Activated T-helper 1 cell treated with anti-CD3 and anti-CD28 coated beads, Interleukin-12 subunit alpha, Interleukin-12 subunit beta, Interleukin-2, Interleukin-4 antibody, amounts not matched to agents 30 ng/mL and 10 ng/mL and 1 ng/mL, durations not matched to agents 14 hours and 24 hours and 36 hours (primary cell): Measurements from ENCODE around the gene DOCK1. TPM values are rescaled to one million over a fixed set of nuclear protein-coding genes. Genes with fewer than 3 reads are reported as not detected.
A peak's percentile ranks its signal among the peaks of the same experiment; 100 is the strongest.

Experiments used
- DNase-seq: peaks from one replicate; pipeline ENCODE4 v3.0.0; 2021; ENCODE audit warnings: low spot score
- H3K27ac Mint-ChIP-seq: one replicate; pipeline ENCODE4 v1.8.0; 2021; ENCODE audit warnings: mild to moderate bottlenecking, mixed read lengths
- H3K27me3 Mint-ChIP-seq: one replicate; pipeline ENCODE4 v1.8.0; 2022; ENCODE audit warnings: mild to moderate bottlenecking, moderate library complexity, mixed read lengths; ENCODE audit not compliant: insufficient read depth
- H3K36me3 Mint-ChIP-seq: one replicate; pipeline ENCODE4 v1.8.0; 2021; ENCODE audit warnings: low read depth, mixed read lengths
- H3K4me1 Mint-ChIP-seq: one replicate; pipeline ENCODE4 v1.8.0; 2021; ENCODE audit warnings: low read depth, mixed read lengths
- H3K4me3 Mint-ChIP-seq: one replicate; pipeline ENCODE4 v1.8.0; 2021; ENCODE audit warnings: mild to moderate bottlenecking, moderate library complexity, mixed read lengths
- H3K9me3 Mint-ChIP-seq: one replicate; pipeline ENCODE4 v1.8.0; 2021; ENCODE audit warnings: mixed read lengths
- intact Hi-C: fragments of 100-400 bp; cut with micrococcal nuclease; formaldehyde crosslinking; loops from one replicate; pipeline ENCODE4 v1.15.1; 2024
- total RNA-seq: library from RNA; stranded (reverse); gene quantifications from 2 replicates; pipeline ENCODE4 v1.2.3, GENCODE V29; 2022

DOCK1 gene
- total RNA-seq, 1 donor from 2014 or later: 0.75 TPM

GRCh38 chr10:127322286-127322685, 417.1 kb downstream of the DOCK1 start:
- no peak overlapping the region for H3K4me3 Mint-ChIP-seq
- no peaks in the 10 kb centered on the region for H3K36me3 Mint-ChIP-seq
- no peak overlapping the region for H3K27ac Mint-ChIP-seq
- DNase-seq: no peak
- intact Hi-C loops: no loop called here
- H3K9me3 Mint-ChIP-seq: no peaks in the 10 kb centered on the region
- no peaks in the 10 kb centered on the region for H3K4me1 Mint-ChIP-seq
- peaks cover 11% of the 10 kb centered on the region for H3K27me3 Mint-ChIP-seq

- no peaks in the 10 kb centered on the region for H3K4me1 Mint-ChIP-seq
- no peak overlapping the region for H3K27ac Mint-ChIP-seq
- no peak for DNase-seq
- intact Hi-C loops: no loop called here
- no peaks in the 10 kb centered on the region for H3K36me3 Mint-ChIP-seq
- no peaks in the 10 kb centered on the region for H3K9me3 Mint-ChIP-seq
- no peak overlapping the region for H3K4me3 Mint-ChIP-seq
- peaks cover 9% of the 10 kb centered on the region for H3K27me3 Mint-ChIP-seq
Measured at GRCh38 chr10:127325506-127325905, 420.3 kb downstream of the DOCK1 start.

GRCh38 chr10:127326883-127327282, 421.7 kb downstream of the DOCK1 start:
- no peak overlapping the region for H3K27ac Mint-ChIP-seq
- peaks cover 9% of the 10 kb centered on the region for H3K27me3 Mint-ChIP-seq
- H3K4me1 Mint-ChIP-seq: no peaks in the 10 kb centered on the region
- no peak for DNase-seq
- no peak overlapping the region for H3K4me3 Mint-ChIP-seq
- intact Hi-C loops: no loop called here
- no peaks in the 10 kb centered on the region for H3K9me3 Mint-ChIP-seq
- no peaks in the 10 kb centered on the region for H3K36me3 Mint-ChIP-seq

GRCh38 chr10:127331696-127332095, 426.5 kb downstream of the DOCK1 start:
- no peak for DNase-seq
- Mint-ChIP-seq H3K36me3 (no peaks in the 10 kb centered on the region), H3K4me3 (no peak overlapping the region), H3K9me3 (no peaks in the 10 kb centered on the region), H3K27ac (no peak overlapping the region), H3K4me1 (no peaks in the 10 kb centered on the region), H3K27me3 (peaks cover 13% of the 10 kb centered on the region)
- intact Hi-C loops: no loop called here

- H3K36me3 Mint-ChIP-seq: no peaks in the 10 kb centered on the region
- H3K9me3 Mint-ChIP-seq: no peaks in the 10 kb centered on the region
- no peak overlapping the region for H3K4me3 Mint-ChIP-seq
- no peak for DNase-seq
- intact Hi-C loops: no loop called here
- H3K27ac Mint-ChIP-seq: no peak overlapping the region
- H3K27me3 Mint-ChIP-seq: peaks cover 13% of the 10 kb centered on the region
- no peaks in the 10 kb centered on the region for H3K4me1 Mint-ChIP-seq
Measured at GRCh38 chr10:127332631-127333030, 427.4 kb downstream of the DOCK1 start.

- no peaks in the 10 kb centered on the region for H3K4me1 Mint-ChIP-seq
- no peaks in the 10 kb centered on the region for H3K9me3 Mint-ChIP-seq
- intact Hi-C loops: no loop called here
- no peaks in the 10 kb centered on the region for H3K36me3 Mint-ChIP-seq
- no peak for DNase-seq
- no peak overlapping the region for H3K27ac Mint-ChIP-seq
- peaks cover 16% of the 10 kb centered on the region for H3K27me3 Mint-ChIP-seq
- H3K4me3 Mint-ChIP-seq: no peak overlapping the region
Measured at GRCh38 chr10:127337801-127338200, 432.6 kb downstream of the DOCK1 start.

GRCh38 chr10:127338399-127339110, 433.3 kb downstream of the DOCK1 start:
- no peak for DNase-seq
- Mint-ChIP-seq H3K4me1 (no peaks in the 10 kb centered on the region), H3K27me3 (peaks cover 14% of the 10 kb centered on the region), H3K36me3 (no peaks in the 10 kb centered on the region), H3K9me3 (no peaks in the 10 kb centered on the region), H3K4me3 (no peak overlapping the region), H3K27ac (no peak overlapping the region)
- intact Hi-C loops: no loop called here

- no peaks in the 10 kb centered on the region for H3K9me3 Mint-ChIP-seq
Measured at GRCh38 chr10:127343821-127344220, 438.6 kb downstream of the DOCK1 start.

GRCh38 chr10:127344346-127344745, 439.1 kb downstream of the DOCK1 start:
- Mint-ChIP-seq H3K4me3 (no peak overlapping the region), H3K4me1 (peaks cover 7% of the 10 kb centered on the region), H3K9me3 (no peaks in the 10 kb centered on the region), H3K36me3 (no peaks in the 10 kb centered on the region), H3K27ac (no peak overlapping the region), H3K27me3 (peaks cover 4% of the 10 kb centered on the region)
- DNase-seq: no peak
- intact Hi-C loops: loop anchor here (10.0 kb wide), 1 partner anchor 100 kb away; no protein-coding TSS in a partner anchor

More at GRCh38 chr10:127343821-127344220, 438.6 kb downstream of the DOCK1 start:
- Mint-ChIP-seq H3K27me3 (peaks cover 4% of the 10 kb centered on the region), H3K4me3 (no peak overlapping the region), H3K4me1 (peaks cover 7% of the 10 kb centered on the region), H3K27ac (no peak overlapping the region), H3K36me3 (no peaks in the 10 kb centered on the region)
- DNase-seq: no peak
- intact Hi-C loops: loop anchor here (10.0 kb wide), 1 partner anchor 99 kb away; no protein-coding TSS in a partner anchor

- Mint-ChIP-seq H3K4me3 (no peak overlapping the region), H3K36me3 (no peaks in the 10 kb centered on the region), H3K9me3 (no peaks in the 10 kb centered on the region), H3K27me3 (peaks cover 4% of the 10 kb centered on the region), H3K27ac (no peak overlapping the region), H3K4me1 (peaks cover 7% of the 10 kb centered on the region)
- DNase-seq: no peak
- intact Hi-C loops: loop anchor here (5.0 to 10.0 kb wide), 2 partner anchors 101 to 647 kb away; no protein-coding TSS in a partner anchor
Measured at GRCh38 chr10:127345231-127345965, 440.2 kb downstream of the DOCK1 start.

GRCh38 chr10:127346604-127347003, 441.4 kb downstream of the DOCK1 start:
- peak; percentile 1 for DNase-seq
- Mint-ChIP-seq H3K27me3 (peaks cover 4% of the 10 kb centered on the region), H3K4me1 (peaks cover 7% of the 10 kb centered on the region), H3K27ac (no peak overlapping the region), H3K9me3 (no peaks in the 10 kb centered on the region), H3K4me3 (no peak overlapping the region), H3K36me3 (no peaks in the 10 kb centered on the region)
- intact Hi-C loops: loop anchor here (5.0 to 10.0 kb wide), 2 partner anchors 102 to 646 kb away; no protein-coding TSS in a partner anchor

- H3K27ac Mint-ChIP-seq: no peak overlapping the region
- H3K4me3 Mint-ChIP-seq: no peak overlapping the region
- intact Hi-C loops: loop anchor here (5.0 to 10.0 kb wide), 2 partner anchors 103 to 645 kb away; no protein-coding TSS in a partner anchor
Measured at GRCh38 chr10:127347202-127347959, 442.2 kb downstream of the DOCK1 start.

More at GRCh38 chr10:127347202-127347959, 442.2 kb downstream of the DOCK1 start:
- Mint-ChIP-seq H3K36me3 (no peaks in the 10 kb centered on the region), H3K27me3 (peaks cover 2% of the 10 kb centered on the region), H3K4me1 (peaks cover 7% of the 10 kb centered on the region), H3K9me3 (no peaks in the 10 kb centered on the region)
- no peak for DNase-seq
